IMR-90 (cell line): Measurements from ENCODE around the gene IPO7. TPM values are rescaled to one million over a fixed set of nuclear protein-coding genes. Genes with fewer than 3 reads are reported as not detected.

ENCODE experiments used
- ATAC-seq: fragments of 200-7000 bp; cut with Tn5 transposase; 2 replicates; pipeline ENCODE4 v1.9.1; 2020; ENCODE audit warnings: low read depth, mild to moderate bottlenecking, moderate library complexity
- BruUV-seq: library from RNA; stranded (reverse); fragments of 400-500 nt; replicated peaks from 2 replicates; lab custom pipeline; 2021; lab: Mats Ljungman, UMichigan
- CTCF ChIA-PET: fragments of 300-600 bp; formaldehyde crosslinking; extraction: SDS; loops from one replicate; lab custom pipeline; 2021; ENCODE audit warnings: antibody characterized with exemption; lab: Yijun Ruan, JAX
- POLR2A ChIA-PET: fragments of 300-600 bp; sonication (Branson Sonifier 250); formaldehyde crosslinking; loops from one replicate; lab custom pipeline; 2022; ENCODE audit warnings: antibody characterized with exemption; ENCODE audit not compliant: unreplicated experiment; lab: Charles Lee
- DNase-seq: peaks from one replicate; pipeline ENCODE4 v3.0.0; 2013
- H2AFZ ChIP-seq: replicated peaks from 2 replicates; pipeline ENCODE3; 2013; ENCODE audit warnings: low read length, mild to moderate bottlenecking; ENCODE audit not compliant: poor library complexity
- H2AK5ac ChIP-seq: 2 replicates; pipeline ENCODE4 v1.6.1; 2013; ENCODE audit warnings: low read depth, low read length, inconsistent platforms
- H2AK9ac ChIP-seq: replicated peaks from 2 replicates; pipeline ENCODE3; 2013; ENCODE audit warnings: mild to moderate bottlenecking, low read depth, low read length, moderate library complexity; ENCODE audit not compliant: poor library complexity
- H2BK120ac ChIP-seq: 2 replicates; pipeline ENCODE4 v1.6.1; 2013; ENCODE audit warnings: low read depth, low read length, inconsistent platforms
- H2BK15ac ChIP-seq: 3 replicates; pipeline ENCODE4 v1.6.1; 2013; ENCODE audit warnings: low read depth, low read length, inconsistent platforms
- H2BK20ac ChIP-seq: 2 replicates; pipeline ENCODE4 v1.6.1; 2013; ENCODE audit warnings: low read depth, mild to moderate bottlenecking, inconsistent platforms, low read length, moderate library complexity
- H2BK5ac ChIP-seq: 2 replicates; pipeline ENCODE4 v1.6.1; 2013; ENCODE audit warnings: mild to moderate bottlenecking, low read depth, low read length, inconsistent platforms; ENCODE audit not compliant: poor library complexity, severe bottlenecking
- H3K14ac ChIP-seq: replicated peaks from 2 replicates; pipeline ENCODE4 v1.6.1; 2013; ENCODE audit warnings: low read depth, low read length, inconsistent platforms
- H3K18ac ChIP-seq: 2 replicates; pipeline ENCODE4 v1.6.1; 2013; ENCODE audit warnings: low read depth, low read length, control low read depth
- H3K23ac ChIP-seq: 2 replicates; pipeline ENCODE4 v1.6.1; 2013; ENCODE audit warnings: low read depth, low read length, inconsistent platforms
- H3K27ac ChIP-seq: 2 replicates; pipeline ENCODE4 v1.5.1; 2013; ENCODE audit warnings: mild to moderate bottlenecking, control low read depth, low read length; ENCODE audit not compliant: insufficient read depth
- H3K27me3 ChIP-seq: 2 replicates; pipeline ENCODE4 v1.6.1; 2013; ENCODE audit warnings: low read length; ENCODE audit not compliant: control insufficient read depth, insufficient read depth
- H3K36me3 ChIP-seq: 2 replicates; pipeline ENCODE4 v1.6.1; 2013; ENCODE audit warnings: low read length, mixed read lengths; ENCODE audit not compliant: control insufficient read depth, insufficient read depth
- H3K4ac ChIP-seq: 2 replicates; pipeline ENCODE4 v1.6.1; 2013; ENCODE audit warnings: low read depth, low read length, inconsistent platforms
- H3K4me1 ChIP-seq: 2 replicates; pipeline ENCODE4 v1.6.1; 2013; ENCODE audit warnings: low read length, mixed read lengths; ENCODE audit not compliant: control insufficient read depth, insufficient read depth
- H3K4me2 ChIP-seq: 2 replicates; pipeline ENCODE4 v1.6.1; 2013; ENCODE audit warnings: low read depth, mild to moderate bottlenecking, control low read depth, low read length, moderate library complexity
- H3K4me3 ChIP-seq: 2 replicates; pipeline ENCODE4 v1.5.1; 2013; ENCODE audit warnings: low read depth, mild to moderate bottlenecking, control low read depth, low read length, moderate library complexity; ENCODE audit not compliant: insufficient read depth
- H3K56ac ChIP-seq: 2 replicates; pipeline ENCODE4 v1.6.1; 2013; ENCODE audit warnings: low read length, inconsistent platforms; ENCODE audit not compliant: insufficient read depth; ENCODE audit errors: extremely low read depth
- H3K79me1 ChIP-seq, 2 experiments: 2 replicates each; pipeline ENCODE4 v1.6.1; 2013; ENCODE audit warnings: low read length in 2 of 2, inconsistent platforms in 1 of 2, low read depth in 1 of 2
- H3K9ac ChIP-seq: 2 replicates; pipeline ENCODE4 v1.6.1; 2013; ENCODE audit warnings: low read depth, low read length, control low read depth
- H3K9me1 ChIP-seq: 2 replicates; pipeline ENCODE4 v1.6.1; 2013; ENCODE audit warnings: low read length, inconsistent platforms; ENCODE audit not compliant: insufficient read depth
- H3K9me3 ChIP-seq: 2 replicates; pipeline ENCODE4 v1.6.1; 2013; ENCODE audit warnings: low read length; ENCODE audit not compliant: control insufficient read depth, insufficient read depth
- H4K20me1 ChIP-seq: 2 replicates; pipeline ENCODE4 v1.6.1; 2013; ENCODE audit warnings: low read length, inconsistent platforms; ENCODE audit not compliant: insufficient read depth
- H4K5ac ChIP-seq: 2 replicates; pipeline ENCODE4 v1.6.1; 2013; ENCODE audit warnings: mild to moderate bottlenecking, low read depth, low read length, control low read depth
- H4K8ac ChIP-seq, 2 experiments: 2 replicates each; pipeline ENCODE4 v1.6.1; 2013; ENCODE audit warnings: low read depth in 2 of 2, low read length in 2 of 2, control low read depth in 1 of 2, inconsistent platforms in 1 of 2
- H4K91ac ChIP-seq: 2 replicates; pipeline ENCODE4 v1.6.1; 2013; ENCODE audit warnings: low read depth, low read length, inconsistent platforms; ENCODE audit not compliant: insufficient read depth
- BHLHE40 ChIP-seq: fragments of 150-350 bp; IDR thresholded peaks from 2 replicates; pipeline ENCODE4 v1.6.1; 2016; ENCODE audit warnings: mild to moderate bottlenecking, low read depth, low read length
- ELK1 ChIP-seq: fragments of 150-350 bp; IDR thresholded peaks from 2 replicates; pipeline ENCODE4 v1.6.1; 2016; ENCODE audit warnings: low read depth, mild to moderate bottlenecking, low read length, moderate library complexity, borderline replicate concordance
- MAFK ChIP-seq: IDR thresholded peaks from 2 replicates; pipeline ENCODE4 v1.6.1; 2012; ENCODE audit warnings: low read depth, low read length, improper control_type of control experiment
- MXI1 ChIP-seq: IDR thresholded peaks from 2 replicates; pipeline ENCODE4 v1.6.1; 2012; ENCODE audit warnings: low read depth, mild to moderate bottlenecking, low read length, moderate library complexity, borderline replicate concordance
- NFE2L2 ChIP-seq: fragments of 150-350 bp; IDR thresholded peaks from 2 replicates; pipeline ENCODE4 v1.6.1; 2016; ENCODE audit warnings: low read depth, mild to moderate bottlenecking, low read length
- RCOR1 ChIP-seq: IDR thresholded peaks from 2 replicates; pipeline ENCODE4 v1.6.1; 2012; ENCODE audit warnings: mild to moderate bottlenecking, low read length, improper control_type of control experiment; ENCODE audit not compliant: insufficient replicate concordance
- RFX5 ChIP-seq: IDR thresholded peaks from 2 replicates; pipeline ENCODE4 v1.8.0; 2012; ENCODE audit warnings: low read depth, mild to moderate bottlenecking, low read length, moderate library complexity
- SMC3 ChIP-seq: fragments of 150-350 bp; IDR thresholded peaks from 2 replicates; pipeline ENCODE4 v1.6.1; 2016; ENCODE audit warnings: low read depth, mild to moderate bottlenecking, antibody characterized with exemption, low read length, moderate library complexity
- USF2 ChIP-seq: fragments of 150-350 bp; IDR thresholded peaks from 2 replicates; pipeline ENCODE4 v1.6.1; 2017; ENCODE audit warnings: mild to moderate bottlenecking, antibody characterized with exemption, low read length, low read depth
- WGBS, 2 experiments: methylation state at CpG; one replicate each; pipeline versions ENCODE4 v1.1.5 to v1.1.7; 2013; ENCODE audit warnings: missing lambda C conversion rate in 2 of 2; ENCODE audit not compliant: insufficient read length in 1 of 2; ENCODE audit errors: extremely low coverage in 2 of 2; 5-methylcytosine and 5-hydroxymethylcytosine counted together
- dilution Hi-C: fragments of 300-500 bp; cut with HindIII; formaldehyde crosslinking; loops from one replicate; pipeline ENCODE4 v1.14.3; 2018; ENCODE audit warnings: low sequenced_read_pairs; ENCODE audit not compliant: unreplicated experiment
- in situ Hi-C: fragments of 300-500 bp; cut with MboI; formaldehyde crosslinking; loops from 3 replicates; pipeline ENCODE4 v1.14.3; 2019; ENCODE audit warnings: low sequenced_read_pairs, inconsistent platforms, mixed read lengths
- intact Hi-C: fragments of 100-400 bp; cut with micrococcal nuclease; formaldehyde crosslinking; loops from 2 replicates; pipeline ENCODE4 v1.10.0; 2022
- polyA plus RNA-seq, 3 experiments: library from polyadenylated mRNA; depleted of rRNA; stranded (reverse); fragments of >200 nt; gene quantifications; 2 replicates each; pipeline ENCODE4 v1.2.3, GENCODE V29; 2012; ENCODE audit warnings: low replicate concordance in 1 of 3
- total RNA-seq: library from RNA; depleted of rRNA; stranded (reverse); fragments of >200 nt; gene quantifications from 2 replicates; pipeline ENCODE4 v1.2.3, GENCODE V29; 2012

IPO7 gene
- total and polyA plus RNA-seq, 2 of the 4 experiments (the other 2 are of a cell fraction), result 40.6 to 110 TPM

- no peaks in the 10 kb centered on the region for H4K20me1 ChIP-seq
- no TSS peak for BruUV-seq
- H4K91ac ChIP-seq, result no peak overlapping the region
- no peak overlapping the region for H4K5ac ChIP-seq
- H2BK5ac ChIP-seq, result no peak overlapping the region
- H2AK9ac ChIP-seq, result no peak overlapping the region
- no CpG with 5 or more reads among the region's 1 CpG for WGBS, 2 experiments
- in situ Hi-C loops (no loop called here), dilution Hi-C loops (no loop called here), intact Hi-C loops (no loop called here)
- no peak overlapping the region for H3K9ac ChIP-seq
- no peak overlapping the region for H3K23ac ChIP-seq
- H3K14ac ChIP-seq, result no peak overlapping the region
- no peak for TF ChIP-seq ELK1
- TF ChIP-seq RCOR1, result no peak
- no peak for TF ChIP-seq BHLHE40
- TF ChIP-seq RFX5, result no peak
- no peak for TF ChIP-seq MXI1
- no peak for TF ChIP-seq NFE2L2
- TF ChIP-seq USF2, result no peak
- TF ChIP-seq SMC3, result no peak
- TF ChIP-seq MAFK, result no peak
- no peak overlapping the region for H2AFZ ChIP-seq
- no peak overlapping the region for H4K8ac ChIP-seq
- H3K18ac ChIP-seq, result no peak overlapping the region
- no peak overlapping the region for H3K4ac ChIP-seq
- H3K4me1 ChIP-seq, result peaks cover 3% of the 10 kb centered on the region
- POLR2A ChIA-PET, result no interaction called here
- no peak overlapping the region for H2BK15ac ChIP-seq
- no peak overlapping the region for H3K56ac ChIP-seq
- H3K27me3 ChIP-seq, result no peaks in the 10 kb centered on the region
- no peak overlapping the region for H3K4me2 ChIP-seq
- H3K9me3 ChIP-seq, result no peaks in the 10 kb centered on the region
- H3K27ac ChIP-seq, result no peak overlapping the region
- no peak overlapping the region for H3K4me3 ChIP-seq
- peaks cover 19 to 28% of the 10 kb centered on the region in 2 experiments for H3K79me1 ChIP-seq
- no peak overlapping the region for H2BK120ac ChIP-seq
- no peaks in the 10 kb centered on the region for H3K9me1 ChIP-seq
- no peak overlapping the region for H2AK5ac ChIP-seq
- no peak overlapping the region for H2BK20ac ChIP-seq
- CTCF ChIA-PET, result no interaction called here
- peaks cover 47% of the 10 kb centered on the region for H3K36me3 ChIP-seq
- DNase-seq (no peak), ATAC-seq (no peak)
Observed at GRCh38 chr11:9428706-9429105, 44.3 kb downstream of the IPO7 start.
